Measurements from ENCODE around the gene XRCC3.
"Not testable (repeated sequence)": the region's sequence is repeated elsewhere in the genome, so short reads cannot be mapped to it uniquely, and the experiment has no call there.

GRCh38 chr14:103691655-103692054 lies 23.6 kb downstream of the XRCC3 start:
- not testable (repeated sequence) for TF ChIP-seq USF2 (CRISPR knock-in tag; IDR thresholded peaks at IDR 0.05); ELF4 (CRISPR knock-in tag; IDR thresholded peaks at IDR 0.05; ENCODE audit: low read depth); CDX4 (CRISPR knock-in tag; IDR thresholded peaks at IDR 0.05; ENCODE audit: borderline replicate concordance)

All from WTC11 (cell line).